KMS-11 (cell line): ENCODE results near the gene C14orf119.
"Not testable (repeated sequence)": the region's sequence is repeated elsewhere in the genome, so short reads cannot be mapped to it uniquely, and the experiment has no call there.

ENCODE experiments used
- H2AFZ ChIP-seq: fragments of 200-600 bp; sonication (generic); 2 replicates; pipeline ENCODE4 v1.6.1; 2016; ENCODE audit warnings: antibody characterized with exemption, mixed run types, low read depth
- H3K27ac ChIP-seq: fragments of 200-600 bp; sonication (generic); 2 replicates; pipeline ENCODE4 v1.6.1; 2016; ENCODE audit warnings: mild to moderate bottlenecking, mixed run types
- H3K27me3 ChIP-seq: fragments of 200-600 bp; sonication (generic); 2 replicates; pipeline ENCODE4 v1.6.1; 2017; ENCODE audit warnings: mild to moderate bottlenecking, low read depth, mixed run types, moderate library complexity; ENCODE audit not compliant: insufficient read depth
- H3K36me3 ChIP-seq: fragments of 200-600 bp; sonication (generic); 2 replicates; pipeline ENCODE4 v1.6.1; 2017; ENCODE audit warnings: mild to moderate bottlenecking, mixed run types; ENCODE audit not compliant: insufficient read depth
- H3K4me1 ChIP-seq: fragments of 200-600 bp; sonication (generic); 2 replicates; pipeline ENCODE4 v1.6.1; 2016; ENCODE audit warnings: mild to moderate bottlenecking, low read depth, mixed run types; ENCODE audit not compliant: poor library complexity, severe bottlenecking
- H3K4me2 ChIP-seq: fragments of 200-600 bp; sonication (generic); 2 replicates; pipeline ENCODE4 v1.7.0; 2016; ENCODE audit warnings: mild to moderate bottlenecking, mixed run types
- H3K4me3 ChIP-seq: fragments of 200-600 bp; sonication (generic); IDR thresholded peaks from 2 replicates; pipeline ENCODE4 v1.6.1; 2017; ENCODE audit warnings: low read depth, low read length, mixed read lengths; ENCODE audit not compliant: insufficient read depth
- H3K79me2 ChIP-seq: fragments of 200-600 bp; sonication (generic); 2 replicates; pipeline ENCODE4 v1.6.1; 2016; ENCODE audit warnings: low read depth, mixed run types; ENCODE audit not compliant: insufficient read depth
- H3K9ac ChIP-seq: fragments of 200-600 bp; sonication (generic); 2 replicates; pipeline ENCODE4 v1.6.1; 2016; ENCODE audit warnings: mild to moderate bottlenecking, mixed run types
- H4K20me1 ChIP-seq: fragments of 200-600 bp; sonication (generic); 2 replicates; pipeline ENCODE4 v1.6.1; 2016; ENCODE audit warnings: mild to moderate bottlenecking, mixed run types; ENCODE audit not compliant: insufficient read depth
- CTCF ChIP-seq: fragments of 200-600 bp; sonication (generic); conservative IDR thresholded peaks from 2 replicates; pipeline ENCODE4 v1.6.1; 2017; ENCODE audit warnings: low read depth, mild to moderate bottlenecking, antibody characterized with exemption, low read length, moderate library complexity, mixed read lengths

C14orf119 gene

GRCh38 chr14:23104070-23104590 lies 8.8 kb downstream of the C14orf119 start:
- Histone ChIP-seq H3K36me3 (no peaks in the 10 kb centered on the region), H3K27ac (no peak overlapping the region), H3K79me2 (no peaks in the 10 kb centered on the region), H2AFZ (no peak overlapping the region), H3K9ac (no peak overlapping the region), H3K27me3 (no peaks in the 10 kb centered on the region), H3K4me3 (no peak overlapping the region), H3K4me2 (no peak overlapping the region), H3K4me1 (peaks cover 17% of the 10 kb centered on the region), H4K20me1 (no peaks in the 10 kb centered on the region)
- no peak for TF ChIP-seq CTCF

- Histone ChIP-seq H4K20me1 (no peaks in the 10 kb centered on the region), H3K27ac (no peak within 1 kb of the TSS), H3K27me3 (no peaks in the 10 kb centered on the region), H3K4me2 (no peak within 1 kb of the TSS), H3K79me2 (no peaks in the 10 kb centered on the region), H3K36me3 (no peaks in the 10 kb centered on the region), H3K4me3 (no peak within 1 kb of the TSS), H3K4me1 (peaks cover 17% of the 10 kb centered on the region), H2AFZ (no peak within 1 kb of the TSS), H3K9ac (no peak within 1 kb of the TSS)
- TF ChIP-seq CTCF, result no peak
These were observed 9.5 kb downstream of the C14orf119 start, which contains the start of gene CIROP for GRCh38 chr14:23104591-23105347. Gene CIROP, minus strand, starts transcription at chr14:23104989. Its CDS starts 69 bp downstream, at chr14:23104920.

- TF ChIP-seq CTCF, result no peak
- no peaks in the 10 kb centered on the region for H3K79me2 ChIP-seq
These were observed 10.1 kb downstream of the C14orf119 start for GRCh38 chr14:23105348-23105824.

GRCh38 chr14:23106747-23107045 lies 11.4 kb downstream of the C14orf119 start:
- TF ChIP-seq CTCF, result no peak
- Histone ChIP-seq H3K9ac (no peak overlapping the region), H3K4me3 (no peak overlapping the region), H3K4me1 (peaks cover 17% of the 10 kb centered on the region), H3K36me3 (no peaks in the 10 kb centered on the region), H3K27me3 (no peaks in the 10 kb centered on the region), H3K4me2 (peak overlapping the region; percentile 48; the same call in 1 of the 2 replicates), H4K20me1 (no peaks in the 10 kb centered on the region), H2AFZ (no peak overlapping the region), H3K27ac (no peak overlapping the region), H3K79me2 (no peaks in the 10 kb centered on the region)

More at GRCh38 chr14:23105348-23105824, 10.1 kb downstream of the C14orf119 start:
- no peak overlapping the region for H3K27ac ChIP-seq
- no peak overlapping the region for H2AFZ ChIP-seq
- H3K9ac ChIP-seq, result no peak overlapping the region
- no peaks in the 10 kb centered on the region for H4K20me1 ChIP-seq
- no peak overlapping the region for H3K4me3 ChIP-seq
- no peak overlapping the region for H3K4me2 ChIP-seq
- peaks cover 17% of the 10 kb centered on the region for H3K4me1 ChIP-seq
- H3K36me3 ChIP-seq, result no peaks in the 10 kb centered on the region
- H3K27me3 ChIP-seq, result no peaks in the 10 kb centered on the region

GRCh38 chr14:23107620-23108019 lies 12.3 kb downstream of the C14orf119 start:
- not testable (repeated sequence) for H3K36me3 ChIP-seq, H3K9ac ChIP-seq, H3K27me3 ChIP-seq, H3K27ac ChIP-seq, H3K79me2 ChIP-seq, H3K4me2 ChIP-seq, H3K4me3 ChIP-seq, H2AFZ ChIP-seq, H4K20me1 ChIP-seq
- H3K4me1 ChIP-seq, result peaks cover 17% of the 10 kb centered on the region

GRCh38 chr14:23108169-23108568 lies 12.9 kb downstream of the C14orf119 start:
- H3K27ac ChIP-seq, H3K4me3 ChIP-seq, H3K36me3 ChIP-seq, H2AFZ ChIP-seq, H4K20me1 ChIP-seq, H3K27me3 ChIP-seq, H3K4me2 ChIP-seq, H3K9ac ChIP-seq, H3K79me2 ChIP-seq: not testable (repeated sequence)
- H3K4me1 ChIP-seq, result peaks cover 17% of the 10 kb centered on the region
